Dermis blood vessel endothelial cell (primary cell): ENCODE data around the gene FRMD4B. TPM values are rescaled to one million over a fixed set of nuclear protein-coding genes. Genes with fewer than 3 reads are reported as not detected.
"Not testable (repeated sequence)": the region's sequence is repeated elsewhere in the genome, so short reads cannot be mapped to it uniquely, and the experiment has no call there.

ENCODE experiments used
- DNase-seq: peaks from one replicate; pipeline ENCODE4 v3.0.0; 2010
- total RNA-seq: library from RNA; depleted of rRNA; stranded (reverse); fragments of >200 nt; gene quantifications from 2 replicates; pipeline ENCODE4 v1.2.3, GENCODE V29; 2014

FRMD4B gene
- total RNA-seq, 1 donor from 2014 or later, result 112 TPM

DNA sequence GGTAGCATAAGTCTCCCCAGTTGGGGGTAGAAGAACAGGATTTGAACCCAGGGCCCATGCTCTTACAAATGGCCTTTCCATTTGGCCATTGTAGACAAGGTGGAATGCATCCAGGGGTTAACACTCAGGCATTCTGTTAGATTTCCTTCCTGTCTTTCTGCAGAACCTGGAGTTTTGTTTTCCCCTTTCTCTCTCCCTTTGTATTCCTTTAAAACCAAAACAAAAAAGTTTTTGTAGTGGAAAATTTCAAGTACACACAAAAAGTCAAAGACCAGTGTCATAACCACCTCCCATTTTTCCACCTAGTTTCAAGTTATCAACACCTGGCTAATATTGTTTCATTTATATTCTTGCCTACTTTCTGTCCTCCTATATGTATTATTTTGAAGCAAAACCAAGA lies 26.0 kb downstream of the FRMD4B start:
- DNase-seq, result peak; percentile 42

DNA sequence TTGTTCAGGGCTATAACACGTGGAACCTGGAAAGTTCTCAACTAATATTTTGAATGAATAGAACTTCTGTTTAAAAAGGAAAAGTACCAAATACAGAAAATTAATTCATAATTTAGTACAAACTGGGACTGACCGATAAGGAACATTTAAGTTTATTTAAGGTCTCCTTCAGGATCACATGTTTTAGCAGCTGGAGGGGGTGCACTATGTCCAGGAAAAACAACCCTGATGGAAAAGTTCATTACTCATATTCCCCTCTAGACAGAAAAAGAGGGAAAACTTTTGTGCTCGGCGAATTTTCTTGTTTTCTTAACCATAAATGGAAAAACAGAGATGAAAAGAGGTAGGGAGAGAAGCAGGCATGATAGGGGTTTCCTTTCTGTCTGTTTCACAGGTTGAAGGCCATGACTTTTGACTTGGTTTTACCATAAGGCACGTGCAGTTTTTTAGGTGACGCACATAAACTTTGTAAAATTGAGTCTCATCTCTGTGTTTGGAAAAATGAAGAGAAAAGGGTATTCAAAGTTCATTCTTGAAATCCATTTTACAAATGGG lies 26.5 kb downstream of the FRMD4B start:
- no peak for DNase-seq

GRCh38 chr3:69357196-69357595 lies 28.7 kb downstream of the FRMD4B start:
- DNase-seq, result no peak

DNA sequence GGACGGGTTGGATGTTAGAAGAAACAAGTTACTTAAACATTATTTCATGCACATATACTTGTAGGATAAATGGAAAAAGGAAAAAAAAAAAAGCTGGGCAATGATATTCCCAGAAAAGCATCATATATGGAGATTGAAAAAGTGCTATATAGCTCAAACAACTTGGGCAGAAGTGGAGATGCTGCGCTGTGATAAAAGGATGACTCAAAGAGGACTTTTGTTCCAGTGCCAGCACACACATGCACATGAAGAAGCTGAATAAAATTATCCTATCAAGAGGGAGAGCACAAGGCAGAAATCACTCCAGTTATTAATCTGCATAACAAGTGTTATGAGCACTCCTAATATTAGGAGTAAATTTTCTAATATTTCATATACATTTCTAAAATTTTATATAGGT lies 30.9 kb downstream of the FRMD4B start:
- DNase-seq, result peak; percentile 61

DNA sequence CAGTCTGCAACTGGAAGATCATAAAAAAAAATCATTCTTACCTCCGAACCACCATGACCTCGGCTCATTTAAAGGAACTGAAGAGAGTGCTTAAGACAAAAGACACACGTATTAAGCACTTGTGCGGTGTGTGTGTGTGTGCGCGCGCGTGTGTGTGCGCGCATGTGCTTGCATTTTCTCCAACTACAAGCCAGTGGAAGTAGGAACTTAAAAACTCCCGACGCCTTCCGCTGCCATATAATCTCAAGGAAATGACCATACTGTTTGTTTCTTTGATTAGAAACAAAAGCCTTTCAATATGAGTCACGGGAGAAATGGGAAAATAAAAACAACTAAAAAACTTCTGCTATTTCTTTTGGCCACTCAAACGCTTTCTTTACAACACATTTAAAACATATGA lies 32.4 kb downstream of the FRMD4B start:
- peak; percentile 96 for DNase-seq

DNA sequence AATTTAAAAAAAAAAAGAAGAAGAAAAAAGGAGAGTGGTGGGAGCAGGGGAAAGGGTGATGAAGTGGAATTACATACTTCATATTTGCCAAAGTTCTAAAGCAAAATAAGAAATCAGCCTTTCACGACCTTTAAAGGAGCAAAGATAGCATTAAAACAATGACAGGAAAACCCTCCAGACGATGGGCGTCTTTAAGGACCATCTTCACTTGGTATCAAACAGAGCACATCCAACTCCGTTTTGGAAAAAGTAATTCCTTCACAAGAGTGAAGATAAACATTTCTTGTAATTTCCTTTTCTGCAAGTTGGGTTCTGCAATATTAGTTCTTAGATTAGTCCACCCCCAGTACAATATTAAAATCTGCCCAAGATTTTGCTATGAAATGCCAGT lies 32.8 kb downstream of the FRMD4B start:
- DNase-seq, result peak; percentile 45

GRCh38 chr3:69352305-69353087 lies 33.4 kb downstream of the FRMD4B start:
- DNase-seq, result peak; percentile 74

DNA sequence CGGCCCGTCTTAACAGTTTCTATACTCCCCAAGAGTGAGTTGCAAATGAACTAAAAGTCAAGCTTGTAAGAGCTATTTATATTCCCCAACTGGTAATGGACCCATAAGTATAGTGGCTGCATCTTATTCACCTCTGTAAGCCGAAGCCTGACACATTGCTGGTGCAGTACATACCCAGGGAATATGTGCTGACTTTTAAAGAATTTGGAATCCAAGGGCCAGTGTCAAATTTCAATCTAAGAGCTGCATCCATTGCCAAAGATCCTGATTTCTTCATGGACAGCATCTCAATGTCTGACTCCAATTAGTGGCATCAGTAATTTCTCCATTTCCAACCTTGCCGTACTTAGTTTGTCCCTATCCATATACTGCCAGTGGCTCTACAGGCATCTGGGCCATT lies 42.0 kb downstream of the FRMD4B start:
- DNase-seq, result no peak

- DNase-seq, result no peak
Observed at GRCh38 chr3:69342074-69342473, 43.8 kb downstream of the FRMD4B start.

- DNase-seq, result peak; percentile 28
Observed at GRCh38 chr3:69339760-69340159, 46.1 kb downstream of the FRMD4B start.

- DNase-seq, result no peak
Observed at GRCh38 chr3:69338911-69339310, 47.0 kb downstream of the FRMD4B start.

GRCh38 chr3:69332934-69333333 lies 53.0 kb downstream of the FRMD4B start:
- DNase-seq, result no peak

GRCh38 chr3:69330891-69331400 lies 54.9 kb downstream of the FRMD4B start:
- DNase-seq, result peak; percentile 27

- no peak for DNase-seq
Observed at GRCh38 chr3:69329892-69330291, 56.0 kb downstream of the FRMD4B start.

DNA sequence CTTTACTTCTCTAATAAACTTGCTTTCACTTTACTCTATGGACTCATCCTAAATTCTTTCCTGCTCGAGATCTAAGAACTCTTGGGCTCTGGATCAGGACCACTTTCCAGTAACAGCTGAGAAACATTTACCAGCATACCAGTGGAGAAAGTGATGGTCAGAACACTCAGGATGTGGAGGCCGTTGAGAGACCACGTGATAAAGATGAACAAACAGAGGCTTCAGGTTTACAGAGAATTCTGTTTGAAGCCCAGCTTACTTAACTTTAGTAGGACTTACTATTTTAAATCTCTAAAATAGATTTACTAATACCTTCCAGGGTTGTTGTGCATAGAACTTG lies 57.0 kb downstream of the FRMD4B start:
- no peak for DNase-seq

GRCh38 chr3:69328103-69328962 lies 57.6 kb downstream of the FRMD4B start:
- DNase-seq, result no peak

DNA sequence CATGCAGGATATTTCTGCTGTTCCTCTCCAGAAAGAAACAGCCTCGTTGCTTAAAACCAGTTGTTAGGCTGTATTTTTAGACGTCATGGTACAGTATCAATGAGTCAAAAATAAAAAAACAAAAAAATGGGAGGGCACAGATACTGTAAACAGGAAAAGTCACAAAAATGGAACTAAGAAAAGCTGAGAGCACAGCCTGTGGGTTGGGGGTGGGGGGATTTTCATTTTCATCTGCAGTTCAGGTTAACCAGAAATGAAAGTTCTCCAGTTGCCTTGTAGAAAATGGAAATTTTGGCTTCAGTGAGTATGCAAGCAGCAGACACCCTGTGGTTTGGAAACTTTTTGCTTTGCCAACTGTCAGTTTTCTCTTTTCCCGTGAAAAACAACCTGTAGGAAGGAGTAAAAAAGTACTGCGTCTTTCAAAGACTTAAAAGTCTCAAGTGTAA lies 59.0 kb downstream of the FRMD4B start:
- no peak for DNase-seq

DNA sequence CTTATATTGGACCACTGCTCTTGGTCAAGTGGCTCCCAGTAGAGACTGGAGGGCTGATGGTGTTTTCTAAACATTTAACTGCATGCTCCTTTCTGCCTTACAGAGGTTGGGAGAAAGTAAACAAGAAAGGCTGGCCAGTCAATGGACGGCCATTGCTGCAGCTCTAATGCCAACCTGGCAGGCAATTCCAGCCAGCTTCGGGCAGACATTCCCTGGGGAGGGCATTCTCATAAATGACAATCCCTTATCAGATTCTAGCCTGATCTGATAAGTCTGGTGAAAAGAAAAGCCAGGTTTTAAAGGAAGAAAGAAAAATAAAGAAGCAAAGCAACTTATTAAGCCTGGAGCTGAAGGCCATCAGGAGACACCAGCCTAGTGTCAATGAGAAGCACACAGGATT lies 60.7 kb downstream of the FRMD4B start:
- no peak for DNase-seq

- DNase-seq, result peak; percentile 42
Observed at GRCh38 chr3:69324362-69325025, 61.4 kb downstream of the FRMD4B start.

- no peak for DNase-seq
Observed at GRCh38 chr3:69323941-69324340, 61.9 kb downstream of the FRMD4B start.

DNA sequence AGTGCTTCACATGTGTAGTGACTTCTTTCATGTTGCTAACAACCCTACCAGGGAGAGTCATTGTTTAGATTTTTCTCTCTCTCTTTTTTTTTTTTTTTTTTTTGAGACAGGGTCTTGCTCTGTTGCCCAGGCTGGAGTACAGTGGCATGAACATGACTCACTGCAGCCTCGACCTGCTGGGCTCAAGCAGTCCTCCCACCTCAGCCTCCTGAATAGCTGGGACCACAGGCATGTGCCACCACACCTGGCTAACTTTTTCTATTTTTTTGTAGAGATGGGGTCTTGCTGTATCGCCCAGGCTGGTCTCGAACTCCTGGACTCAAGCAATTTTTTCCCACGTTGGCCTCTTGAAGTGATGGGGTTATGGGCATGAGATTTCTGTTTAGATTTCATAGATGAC lies 63.4 kb downstream of the FRMD4B start:
- DNase-seq, result not testable (repeated sequence)

GRCh38 chr3:69322158-69322509 lies 63.8 kb downstream of the FRMD4B start:
- no peak for DNase-seq
